ENCODE data around the gene CASR.

DNA sequence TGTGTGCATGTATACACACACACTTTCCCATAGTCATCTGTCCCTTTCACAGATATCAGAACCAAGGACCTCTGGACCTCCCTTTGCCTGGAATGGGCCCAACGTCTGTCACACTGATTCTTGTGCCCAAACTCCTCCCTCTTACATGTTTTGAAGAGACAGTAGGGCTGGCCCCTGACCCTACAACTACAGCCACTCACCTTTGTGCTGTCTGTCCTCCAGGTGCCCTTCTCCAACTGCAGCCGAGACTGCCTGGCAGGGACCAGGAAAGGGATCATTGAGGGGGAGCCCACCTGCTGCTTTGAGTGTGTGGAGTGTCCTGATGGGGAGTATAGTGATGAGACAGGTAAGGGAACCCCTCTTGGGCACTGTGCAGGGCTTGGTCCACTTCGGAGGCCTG lies 98.4 kb downstream of the CASR start:
- TF ChIP-seq, protein P1, sequence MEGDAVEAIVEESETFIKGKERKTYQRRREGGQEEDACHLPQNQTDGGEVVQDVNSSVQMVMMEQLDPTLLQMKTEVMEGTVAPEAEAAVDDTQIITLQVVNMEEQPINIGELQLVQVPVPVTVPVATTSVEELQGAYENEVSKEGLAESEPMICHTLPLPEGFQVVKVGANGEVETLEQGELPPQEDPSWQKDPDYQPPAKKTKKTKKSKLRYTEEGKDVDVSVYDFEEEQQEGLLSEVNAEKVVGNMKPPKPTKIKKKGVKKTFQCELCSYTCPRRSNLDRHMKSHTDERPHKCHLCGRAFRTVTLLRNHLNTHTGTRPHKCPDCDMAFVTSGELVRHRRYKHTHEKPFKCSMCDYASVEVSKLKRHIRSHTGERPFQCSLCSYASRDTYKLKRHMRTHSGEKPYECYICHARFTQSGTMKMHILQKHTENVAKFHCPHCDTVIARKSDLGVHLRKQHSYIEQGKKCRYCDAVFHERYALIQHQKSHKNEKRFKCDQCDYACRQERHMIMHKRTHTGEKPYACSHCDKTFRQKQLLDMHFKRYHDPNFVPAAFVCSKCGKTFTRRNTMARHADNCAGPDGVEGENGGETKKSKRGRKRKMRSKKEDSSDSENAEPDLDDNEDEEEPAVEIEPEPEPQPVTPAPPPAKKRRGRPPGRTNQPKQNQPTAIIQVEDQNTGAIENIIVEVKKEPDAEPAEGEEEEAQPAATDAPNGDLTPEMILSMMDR (IDR thresholded peaks at IDR 0.05): no peak
- TF ChIP-seq POLR2A (IDR thresholded peaks at IDR 0.05): no peak

Data from breast epithelium (tissue), 3 donors.